HEK293 (cell line): Measurements from ENCODE around the gene EEFSEC.

Experiments used
- GLI4 ChIP-seq: fragments of 450-650 bp; formaldehyde crosslinking; IDR thresholded peaks from 2 replicates; pipeline ENCODE4 v1.5.1; 2016; ENCODE audit warnings: missing biosample characterization, missing genetic modification characterization
- ZFP41 ChIP-seq: fragments of 450-650 bp; formaldehyde crosslinking; IDR thresholded peaks from 2 replicates; pipeline ENCODE4 v1.5.1; 2016; ENCODE audit warnings: missing biosample characterization, missing genetic modification characterization, borderline replicate concordance

- TF ChIP-seq ZFP41 (tag by site-specific recombination) (no peak), GLI4 (tag by site-specific recombination) (no peak)
These were observed 159.9 kb downstream of the EEFSEC start for GRCh38 chr3:128313071-128313725.
